Measurements from ENCODE around the gene TMEM273. TPM values are rescaled to one million over a fixed set of nuclear protein-coding genes. Genes with fewer than 3 reads are reported as not detected.

Gene TMEM273
- total RNA-seq, 1 experiment from 2014 or later, result not detected

DNA sequence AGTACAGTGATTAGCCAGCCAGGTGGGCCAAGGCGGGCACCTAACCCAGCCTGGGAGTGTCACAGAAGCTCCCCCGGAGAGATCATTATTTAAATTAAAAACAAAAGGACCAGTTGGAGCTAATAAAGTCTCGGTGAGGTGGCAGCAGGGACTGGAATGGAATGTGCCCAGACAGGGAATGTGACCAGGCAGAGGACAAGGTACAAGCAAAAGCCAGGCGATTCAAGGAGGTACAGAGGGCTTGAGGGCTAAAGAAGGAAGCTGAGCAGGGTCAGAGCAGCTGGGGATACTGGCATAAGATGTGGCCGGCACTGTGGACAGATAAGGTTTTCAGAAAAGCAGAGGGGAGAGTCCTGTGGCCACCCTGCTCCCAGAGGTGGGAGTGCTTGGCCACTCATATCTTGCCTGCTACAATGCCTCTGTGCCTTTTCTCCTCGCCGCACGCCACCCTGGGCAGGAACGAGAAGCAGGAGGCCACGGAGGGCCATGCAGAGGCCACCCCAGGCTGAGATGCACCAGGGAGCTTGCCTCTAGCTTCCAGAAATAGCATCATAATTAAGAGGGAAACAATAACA lies 13.2 kb downstream of the TMEM273 start:
- no peaks in the 10 kb centered on the region for H4K20me1 ChIP-seq (ENCODE audit: insufficient read depth)
- POLR2A ChIA-PET, result no interaction called here
- no peaks in the 10 kb centered on the region for H3K9me3 ChIP-seq (ENCODE audit: control insufficient read depth in 1 of 2, insufficient read depth in 1 of 2, low read depth in 1 of 2, low read length in 2 of 2)
- no TSS peak for BruUV-seq (replicated peaks)
- H3K27me3 ChIP-seq (ENCODE audit: insufficient read depth, low read length), result no peaks in the 10 kb centered on the region
- no peak overlapping the region for H3K27ac ChIP-seq (ENCODE audit: low read depth, low read length)
- no peak overlapping the region for H2AFZ ChIP-seq (ENCODE audit: low read depth, low read length, poor library complexity, severe bottlenecking)
- H3K4me2 ChIP-seq (ENCODE audit: low read length), result no peak overlapping the region
- TF ChIP-seq SP1 (IDR thresholded peaks at IDR 0.05; ENCODE audit: low read depth) (no peak), YY1 (IDR thresholded peaks at IDR 0.05; ENCODE audit: extremely low read depth, insufficient replicate concordance, low read depth, low read length) (no peak), POLR2A (IDR thresholded peaks at IDR 0.05; ENCODE audit: borderline replicate concordance, extremely low read depth, insufficient read depth, insufficient read length) (no peak), EZH2 (IDR thresholded peaks at IDR 0.05) (no peak), EGR1 (IDR thresholded peaks at IDR 0.05; ENCODE audit: low read depth) (no peak), JUND (IDR thresholded peaks at IDR 0.05) (no peak), CEBPB (IDR thresholded peaks at IDR 0.05; ENCODE audit: low read depth) (no peak), ZNF274 (IDR thresholded peaks at IDR 0.05; ENCODE audit: low read depth, low read length) (no peak), SRF (IDR thresholded peaks at IDR 0.05; ENCODE audit: low read depth) (no peak), FOSL1 (IDR thresholded peaks at IDR 0.05; ENCODE audit: low read depth) (no peak), ZFX (IDR thresholded peaks at IDR 0.05) (no peak), CBX3 (IDR thresholded peaks at IDR 0.05; ENCODE audit: low read depth) (no peak), ELF1 (IDR thresholded peaks at IDR 0.05; ENCODE audit: borderline replicate concordance, low read depth) (no peak), RAD21 (IDR thresholded peaks at IDR 0.05; ENCODE audit: low read depth) (no peak), TCF7L2 (IDR thresholded peaks at IDR 0.05; ENCODE audit: borderline replicate concordance, extremely low read depth, insufficient read depth, insufficient read length) (no peak)
- TF ChIP-seq, protein P1, sequence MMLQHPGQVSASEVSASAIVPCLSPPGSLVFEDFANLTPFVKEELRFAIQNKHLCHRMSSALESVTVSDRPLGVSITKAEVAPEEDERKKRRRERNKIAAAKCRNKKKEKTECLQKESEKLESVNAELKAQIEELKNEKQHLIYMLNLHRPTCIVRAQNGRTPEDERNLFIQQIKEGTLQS (IDR thresholded peaks at IDR 0.05), result no peak
- TF ChIP-seq, protein P2, sequence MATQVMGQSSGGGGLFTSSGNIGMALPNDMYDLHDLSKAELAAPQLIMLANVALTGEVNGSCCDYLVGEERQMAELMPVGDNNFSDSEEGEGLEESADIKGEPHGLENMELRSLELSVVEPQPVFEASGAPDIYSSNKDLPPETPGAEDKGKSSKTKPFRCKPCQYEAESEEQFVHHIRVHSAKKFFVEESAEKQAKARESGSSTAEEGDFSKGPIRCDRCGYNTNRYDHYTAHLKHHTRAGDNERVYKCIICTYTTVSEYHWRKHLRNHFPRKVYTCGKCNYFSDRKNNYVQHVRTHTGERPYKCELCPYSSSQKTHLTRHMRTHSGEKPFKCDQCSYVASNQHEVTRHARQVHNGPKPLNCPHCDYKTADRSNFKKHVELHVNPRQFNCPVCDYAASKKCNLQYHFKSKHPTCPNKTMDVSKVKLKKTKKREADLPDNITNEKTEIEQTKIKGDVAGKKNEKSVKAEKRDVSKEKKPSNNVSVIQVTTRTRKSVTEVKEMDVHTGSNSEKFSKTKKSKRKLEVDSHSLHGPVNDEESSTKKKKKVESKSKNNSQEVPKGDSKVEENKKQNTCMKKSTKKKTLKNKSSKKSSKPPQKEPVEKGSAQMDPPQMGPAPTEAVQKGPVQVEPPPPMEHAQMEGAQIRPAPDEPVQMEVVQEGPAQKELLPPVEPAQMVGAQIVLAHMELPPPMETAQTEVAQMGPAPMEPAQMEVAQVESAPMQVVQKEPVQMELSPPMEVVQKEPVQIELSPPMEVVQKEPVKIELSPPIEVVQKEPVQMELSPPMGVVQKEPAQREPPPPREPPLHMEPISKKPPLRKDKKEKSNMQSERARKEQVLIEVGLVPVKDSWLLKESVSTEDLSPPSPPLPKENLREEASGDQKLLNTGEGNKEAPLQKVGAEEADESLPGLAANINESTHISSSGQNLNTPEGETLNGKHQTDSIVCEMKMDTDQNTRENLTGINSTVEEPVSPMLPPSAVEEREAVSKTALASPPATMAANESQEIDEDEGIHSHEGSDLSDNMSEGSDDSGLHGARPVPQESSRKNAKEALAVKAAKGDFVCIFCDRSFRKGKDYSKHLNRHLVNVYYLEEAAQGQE (IDR thresholded peaks at IDR 0.05; ENCODE audit: low read depth), result no peak
- TF ChIP-seq, protein P3, sequence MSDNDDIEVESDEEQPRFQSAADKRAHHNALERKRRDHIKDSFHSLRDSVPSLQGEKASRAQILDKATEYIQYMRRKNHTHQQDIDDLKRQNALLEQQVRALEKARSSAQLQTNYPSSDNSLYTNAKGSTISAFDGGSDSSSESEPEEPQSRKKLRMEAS (IDR thresholded peaks at IDR 0.05), result no peak
- TF ChIP-seq, protein P4, sequence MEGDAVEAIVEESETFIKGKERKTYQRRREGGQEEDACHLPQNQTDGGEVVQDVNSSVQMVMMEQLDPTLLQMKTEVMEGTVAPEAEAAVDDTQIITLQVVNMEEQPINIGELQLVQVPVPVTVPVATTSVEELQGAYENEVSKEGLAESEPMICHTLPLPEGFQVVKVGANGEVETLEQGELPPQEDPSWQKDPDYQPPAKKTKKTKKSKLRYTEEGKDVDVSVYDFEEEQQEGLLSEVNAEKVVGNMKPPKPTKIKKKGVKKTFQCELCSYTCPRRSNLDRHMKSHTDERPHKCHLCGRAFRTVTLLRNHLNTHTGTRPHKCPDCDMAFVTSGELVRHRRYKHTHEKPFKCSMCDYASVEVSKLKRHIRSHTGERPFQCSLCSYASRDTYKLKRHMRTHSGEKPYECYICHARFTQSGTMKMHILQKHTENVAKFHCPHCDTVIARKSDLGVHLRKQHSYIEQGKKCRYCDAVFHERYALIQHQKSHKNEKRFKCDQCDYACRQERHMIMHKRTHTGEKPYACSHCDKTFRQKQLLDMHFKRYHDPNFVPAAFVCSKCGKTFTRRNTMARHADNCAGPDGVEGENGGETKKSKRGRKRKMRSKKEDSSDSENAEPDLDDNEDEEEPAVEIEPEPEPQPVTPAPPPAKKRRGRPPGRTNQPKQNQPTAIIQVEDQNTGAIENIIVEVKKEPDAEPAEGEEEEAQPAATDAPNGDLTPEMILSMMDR (IDR thresholded peaks at IDR 0.05 in 2 of 3, conservative IDR thresholded peaks at IDR 0.05 in 1 of 3; ENCODE audit: borderline replicate concordance in 1 of 3, insufficient read depth in 1 of 3, low read depth in 2 of 3, low read length in 2 of 3), result no peak
- intact Hi-C loops (cut with micrococcal nuclease), result no loop called here
- H3K79me2 ChIP-seq (ENCODE audit: insufficient read depth, low read length), result no peaks in the 10 kb centered on the region
- no peak for DNase-seq (ENCODE audit: low read depth, low spot score)
- RAD21 ChIA-PET (ENCODE audit: low non-redundant PET in 1 of 2, low total read pairs in 2 of 2, uncharacterized antibody in 2 of 2, unreplicated experiment in 2 of 2), result no interaction called here
- H3K9ac ChIP-seq (ENCODE audit: low read length), result no peak overlapping the region
- no peaks in the 10 kb centered on the region for H3K36me3 ChIP-seq (ENCODE audit: control insufficient read depth in 1 of 2, insufficient read depth in 2 of 2, low read length in 2 of 2)
- H3K4me3 ChIP-seq (replicated peaks in 1 of 2; ENCODE audit: low read depth in 1 of 2, low read length in 2 of 2), result no peak overlapping the region
- CTCF ChIA-PET, result interaction anchor here (1.2 kb wide), 1 partner anchor 11 kb away, joined by 4 read pairs; no protein-coding TSS in a partner anchor
- ATAC-seq, result no peak
- H3K9me2 ChIP-seq (ENCODE audit: insufficient read depth), result no peaks in the 10 kb centered on the region
- H3K4me1 ChIP-seq (ENCODE audit: control insufficient read depth in 1 of 2, insufficient read depth in 2 of 2, low read length in 2 of 2), result peaks cover 0 to 12% of the 10 kb centered on the region in 2 experiments; a peak in 2 of 4 replicates
